ENCODE data around the gene ARF6. TPM values are rescaled to one million over a fixed set of nuclear protein-coding genes. Genes with fewer than 3 reads are reported as not detected.
A peak's percentile ranks its signal among the peaks of the same experiment; 100 is the strongest.

ARF6 gene
- total and polyA plus RNA-seq, 7 experiments from 2014 or later = 61.9 to 173 (median 90.6) TPM

GRCh38 chr14:49853572-49854375 lies 39.1 kb upstream of the ARF6 start:
- Mint-ChIP-seq H3K27ac (peak overlapping the region; percentile 21 to 99 (median 95)), H3K27me3 (no peaks in the 10 kb centered on the region), H3K4me3 (peak overlapping the region; percentile 93 to 100 (median 96)), H3K9me3 (peaks cover 0 to 2% (median 0%) of the 10 kb centered on the region in 11 donors), H3K36me3 (peaks cover 0 to 11% (median 5%) of the 10 kb centered on the region in 5 donors), H3K4me1 (peaks cover 23 to 49% (median 46%) of the 10 kb centered on the region in 7 donors)
- Histone ChIP-seq H3K36me3 (ENCODE audit: control insufficient read depth in 2 of 3, insufficient read depth in 3 of 3, low read length in 3 of 3) (peaks cover 5 to 14% (median 7%) of the 10 kb centered on the region in 3 experiments), H3K27me3 (ENCODE audit: control insufficient read depth in 2 of 2, insufficient read depth in 2 of 2, low read length in 2 of 2) (no peaks in the 10 kb centered on the region), H3K4me3 (ENCODE audit: low read length) (peak overlapping the region; percentile 86), H3K4me1 (ENCODE audit: control insufficient read depth in 2 of 2, insufficient read depth in 2 of 2, low read length in 2 of 2) (peaks cover 17 to 31% of the 10 kb centered on the region in 2 donors), H3K27ac (ENCODE audit: low read depth, low read length) (no peak overlapping the region), H3K9me3 (ENCODE audit: control insufficient read depth in 2 of 3, low read length in 3 of 3) (no peaks in the 10 kb centered on the region)
- intact Hi-C loops (cut with micrococcal nuclease) = loop anchor here (1.0 to 5.0 kb wide), 16 partner anchors 8 to 679 kb away; partner anchors contain the start of genes MAP4K5 (in 2 of the 2), DMAC2L (in 1 of the 2), DNAAF2 (in 1 of the 2) and KLHDC1 (in 1 of the 2)
- CTCF ChIA-PET = interaction anchor here (0.5 to 4.1 kb wide), 15 partner anchors 8 to 392 kb away, joined by 3 to 86 read pairs (median 5); no protein-coding TSS in a partner anchor
- POLR2A ChIA-PET = interaction anchor here (0.6 to 5.2 kb wide), 9 partner anchors 9 to 263 kb away, joined by 3 to 133 read pairs (median 5); partner anchors contain the start of genes KLHDC2 and VCPKMT
- DNase-seq (peak; percentile 51 to 82 (median 75)), ATAC-seq (peak; percentile 78)

- intact Hi-C loops (cut with micrococcal nuclease) = no loop called here
- Mint-ChIP-seq H3K4me1 (peaks cover 6 to 45% (median 19%) of the 10 kb centered on the region in 7 donors), H3K4me3 (no peak overlapping the region), H3K36me3 (peaks cover 0 to 10% (median 0%) of the 10 kb centered on the region in 5 donors), H3K27ac (peak overlapping the region in 4 of 9 donors; percentile 6 to 50 (median 22)), H3K27me3 (peaks cover 0 to 5% (median 0%) of the 10 kb centered on the region in 5 donors), H3K9me3 (peaks cover 0 to 11% (median 0%) of the 10 kb centered on the region in 11 donors)
- DNase-seq = no peak
- Histone ChIP-seq H3K27me3 (ENCODE audit: control insufficient read depth in 2 of 2, insufficient read depth in 2 of 2, low read length in 2 of 2) (no peaks in the 10 kb centered on the region), H3K9me3 (ENCODE audit: control insufficient read depth in 2 of 3, low read length in 3 of 3) (no peaks in the 10 kb centered on the region), H3K4me3 (ENCODE audit: low read length) (no peak overlapping the region), H3K36me3 (ENCODE audit: control insufficient read depth in 2 of 3, insufficient read depth in 3 of 3, low read length in 3 of 3) (peaks cover 0 to 4% (median 0%) of the 10 kb centered on the region in 3 experiments), H3K4me1 (ENCODE audit: control insufficient read depth in 2 of 2, insufficient read depth in 2 of 2, low read length in 2 of 2) (peaks cover 8% of the 10 kb centered on the region in 2 donors), H3K27ac (ENCODE audit: low read depth, low read length) (no peak overlapping the region)
- ChIA-PET CTCF (interaction anchor here (0.7 to 2.5 kb wide), 4 partner anchors 10 to 259 kb away, joined by 3 to 11 read pairs (median 4); partner anchors contain the start of gene VCPKMT), POLR2A (interaction anchor here (0.6 to 1.5 kb wide), 5 partner anchors 22 to 263 kb away, joined by 3 to 4 read pairs (median 3); partner anchors contain the start of gene KLHDC2)
- ATAC-seq = no peak
Observed at GRCh38 chr14:49857427-49858003, 35.4 kb upstream of the ARF6 start.

GRCh38 chr14:49858383-49858782 lies 34.5 kb upstream of the ARF6 start:
- no peaks in the 10 kb centered on the region for H3K9me3 ChIP-seq (ENCODE audit: control insufficient read depth in 2 of 3, low read length in 3 of 3)
- ChIA-PET POLR2A (interaction anchor here (0.6 to 1.5 kb wide), 11 partner anchors 21 to 1054 kb away, joined by 3 to 9 read pairs (median 3); no protein-coding TSS in a partner anchor), CTCF (interaction anchor here (1.0 to 2.5 kb wide), 2 partner anchors 9 to 247 kb away, joined by 3 to 11 read pairs; no protein-coding TSS in a partner anchor)
- peaks cover 0 to 13% (median 0%) of the 10 kb centered on the region in 5 donors for H3K36me3 Mint-ChIP-seq
- peaks cover 5 to 43% (median 13%) of the 10 kb centered on the region in 7 donors for H3K4me1 Mint-ChIP-seq
- no peak overlapping the region for H3K4me3 ChIP-seq (ENCODE audit: low read length)
- H3K4me3 Mint-ChIP-seq = no peak overlapping the region
- no peak overlapping the region for H3K27ac ChIP-seq (ENCODE audit: low read depth, low read length)
- H3K9me3 Mint-ChIP-seq = peaks cover 0 to 16% (median 0%) of the 10 kb centered on the region in 11 donors
- no peaks in the 10 kb centered on the region for H3K27me3 ChIP-seq (ENCODE audit: control insufficient read depth in 2 of 2, insufficient read depth in 2 of 2, low read length in 2 of 2)
- H3K4me1 ChIP-seq (ENCODE audit: control insufficient read depth in 2 of 2, insufficient read depth in 2 of 2, low read length in 2 of 2) = peaks cover 7 to 11% of the 10 kb centered on the region in 2 donors
- intact Hi-C loops (cut with micrococcal nuclease) = no loop called here
- H3K27me3 Mint-ChIP-seq = peaks cover 0 to 9% (median 0%) of the 10 kb centered on the region in 5 donors
- H3K36me3 ChIP-seq (ENCODE audit: control insufficient read depth in 2 of 3, insufficient read depth in 3 of 3, low read length in 3 of 3) = no peaks in the 10 kb centered on the region
- no peak overlapping the region for H3K27ac Mint-ChIP-seq
- no peak for ATAC-seq
- DNase-seq = no peak

- Mint-ChIP-seq H3K4me3 (no peak overlapping the region), H3K27ac (no peak overlapping the region), H3K36me3 (peaks cover 0 to 13% (median 0%) of the 10 kb centered on the region in 5 donors), H3K27me3 (peaks cover 0 to 9% (median 0%) of the 10 kb centered on the region in 5 donors), H3K9me3 (peaks cover 0 to 16% (median 0%) of the 10 kb centered on the region in 11 donors), H3K4me1 (peaks cover 0 to 33% (median 7%) of the 10 kb centered on the region in 7 donors)
- Histone ChIP-seq H3K27me3 (ENCODE audit: control insufficient read depth in 2 of 2, insufficient read depth in 2 of 2, low read length in 2 of 2) (no peaks in the 10 kb centered on the region), H3K4me3 (ENCODE audit: low read length) (peak overlapping the region; percentile 94), H3K27ac (ENCODE audit: low read depth, low read length) (peak overlapping the region; percentile 95), H3K4me1 (ENCODE audit: control insufficient read depth in 2 of 2, insufficient read depth in 2 of 2, low read length in 2 of 2) (peaks cover 19 to 25% of the 10 kb centered on the region in 2 donors), H3K36me3 (ENCODE audit: control insufficient read depth in 2 of 3, insufficient read depth in 3 of 3, low read length in 3 of 3) (no peaks in the 10 kb centered on the region), H3K9me3 (ENCODE audit: control insufficient read depth in 2 of 3, low read length in 3 of 3) (no peaks in the 10 kb centered on the region)
- CTCF ChIA-PET = interaction anchor here (0.5 to 6.2 kb wide), 23 partner anchors 9 to 967 kb away, joined by 3 to 86 read pairs (median 12); partner anchors contain the start of genes ARF6, KLHDC2, MGAT2 and NEMF
- intact Hi-C loops (cut with micrococcal nuclease) = loop anchor here in 1 of 2 donors (1.0 to 10.0 kb wide), 2 partner anchors 8 to 974 kb away; partner anchors contain the start of gene NIN
- ATAC-seq (no peak), DNase-seq (no peak)
- POLR2A ChIA-PET = interaction anchor here (0.6 to 12.6 kb wide), 28 partner anchors 9 to 938 kb away, joined by 3 to 328 read pairs (median 11); partner anchors contain the start of genes ARF6, KLHDC2, LRR1 and MGAT2
Observed at GRCh38 chr14:49860988-49861698, 31.7 kb upstream of the ARF6 start.

- peaks cover 0 to 9% (median 0%) of the 10 kb centered on the region in 5 donors for H3K27me3 Mint-ChIP-seq
- H3K27ac Mint-ChIP-seq = no peak overlapping the region
- H3K4me1 ChIP-seq (ENCODE audit: control insufficient read depth in 2 of 2, insufficient read depth in 2 of 2, low read length in 2 of 2) = peaks cover 19 to 25% of the 10 kb centered on the region in 2 donors
- peak overlapping the region; percentile 94 for H3K4me3 ChIP-seq (ENCODE audit: low read length)
- no peaks in the 10 kb centered on the region for H3K36me3 ChIP-seq (ENCODE audit: control insufficient read depth in 2 of 3, insufficient read depth in 3 of 3, low read length in 3 of 3)
- H3K4me3 Mint-ChIP-seq = no peak overlapping the region
- ChIA-PET POLR2A (interaction anchor here (0.6 to 12.6 kb wide), 36 partner anchors 9 to 968 kb away, joined by 3 to 328 read pairs (median 7); partner anchors contain the start of genes ARF6, DNAAF2, KLHDC2 and LRR1), CTCF (interaction anchor here (0.6 to 6.2 kb wide), 25 partner anchors 9 to 370 kb away, joined by 3 to 86 read pairs (median 12); partner anchors contain the start of genes ARF6, KLHDC2, MGAT2 and NEMF)
- H3K9me3 Mint-ChIP-seq = peaks cover 0 to 16% (median 0%) of the 10 kb centered on the region in 11 donors
- no peaks in the 10 kb centered on the region for H3K9me3 ChIP-seq (ENCODE audit: control insufficient read depth in 2 of 3, low read length in 3 of 3)
- ATAC-seq (peak; percentile 7), DNase-seq (peak in 4 of 9 donors; percentile 41 to 73 (median 60))
- peaks cover 0 to 13% (median 0%) of the 10 kb centered on the region in 5 donors for H3K36me3 Mint-ChIP-seq
- H3K4me1 Mint-ChIP-seq = peaks cover 0 to 33% (median 7%) of the 10 kb centered on the region in 7 donors
- H3K27me3 ChIP-seq (ENCODE audit: control insufficient read depth in 2 of 2, insufficient read depth in 2 of 2, low read length in 2 of 2) = no peaks in the 10 kb centered on the region
- H3K27ac ChIP-seq (ENCODE audit: low read depth, low read length) = peak overlapping the region; percentile 95
- intact Hi-C loops (cut with micrococcal nuclease) = loop anchor here (1.0 to 10.0 kb wide), 16 partner anchors 8 to 973 kb away; partner anchors contain the start of genes NIN (in 2 of the 2), SOS2 (in 2 of the 2), VCPKMT (in 2 of the 2) and KLHDC2 (in 1 of the 2)
Observed at GRCh38 chr14:49861699-49862088, 31.2 kb upstream of the ARF6 start.

Measured in naive thymus-derived CD4-positive, alpha-beta T cell (primary cell).